ENCODE data around the gene COPA.

COPA gene

GRCh38 chr1:160361814-160362167 lies 18.7 kb upstream of the COPA start:
- TF ChIP-seq, protein P1, sequence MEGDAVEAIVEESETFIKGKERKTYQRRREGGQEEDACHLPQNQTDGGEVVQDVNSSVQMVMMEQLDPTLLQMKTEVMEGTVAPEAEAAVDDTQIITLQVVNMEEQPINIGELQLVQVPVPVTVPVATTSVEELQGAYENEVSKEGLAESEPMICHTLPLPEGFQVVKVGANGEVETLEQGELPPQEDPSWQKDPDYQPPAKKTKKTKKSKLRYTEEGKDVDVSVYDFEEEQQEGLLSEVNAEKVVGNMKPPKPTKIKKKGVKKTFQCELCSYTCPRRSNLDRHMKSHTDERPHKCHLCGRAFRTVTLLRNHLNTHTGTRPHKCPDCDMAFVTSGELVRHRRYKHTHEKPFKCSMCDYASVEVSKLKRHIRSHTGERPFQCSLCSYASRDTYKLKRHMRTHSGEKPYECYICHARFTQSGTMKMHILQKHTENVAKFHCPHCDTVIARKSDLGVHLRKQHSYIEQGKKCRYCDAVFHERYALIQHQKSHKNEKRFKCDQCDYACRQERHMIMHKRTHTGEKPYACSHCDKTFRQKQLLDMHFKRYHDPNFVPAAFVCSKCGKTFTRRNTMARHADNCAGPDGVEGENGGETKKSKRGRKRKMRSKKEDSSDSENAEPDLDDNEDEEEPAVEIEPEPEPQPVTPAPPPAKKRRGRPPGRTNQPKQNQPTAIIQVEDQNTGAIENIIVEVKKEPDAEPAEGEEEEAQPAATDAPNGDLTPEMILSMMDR (IDR thresholded peaks at IDR 0.05; ENCODE audit: low read length, missing control alignments) = no peak
- no peak for DNase-seq (ENCODE audit: low read depth)
- no peak overlapping the region for H3K4me3 ChIP-seq (replicated peaks; ENCODE audit: low read depth, low read length)

- DNase-seq (ENCODE audit: low read depth) = no peak
- TF ChIP-seq, protein P1 (IDR thresholded peaks at IDR 0.05; ENCODE audit: low read length, missing control alignments) = no peak
- H3K4me3 ChIP-seq (replicated peaks; ENCODE audit: low read depth, low read length) = no peak overlapping the region
Observed at GRCh38 chr1:160361199-160361598, 18.1 kb upstream of the COPA start.

- no peak for DNase-seq (ENCODE audit: low read depth)
- H3K4me3 ChIP-seq (replicated peaks; ENCODE audit: low read depth, low read length) = no peak overlapping the region
- TF ChIP-seq, protein P1 (IDR thresholded peaks at IDR 0.05; ENCODE audit: low read length, missing control alignments) = no peak
Observed at GRCh38 chr1:160360227-160360695, 17.2 kb upstream of the COPA start.

DNA sequence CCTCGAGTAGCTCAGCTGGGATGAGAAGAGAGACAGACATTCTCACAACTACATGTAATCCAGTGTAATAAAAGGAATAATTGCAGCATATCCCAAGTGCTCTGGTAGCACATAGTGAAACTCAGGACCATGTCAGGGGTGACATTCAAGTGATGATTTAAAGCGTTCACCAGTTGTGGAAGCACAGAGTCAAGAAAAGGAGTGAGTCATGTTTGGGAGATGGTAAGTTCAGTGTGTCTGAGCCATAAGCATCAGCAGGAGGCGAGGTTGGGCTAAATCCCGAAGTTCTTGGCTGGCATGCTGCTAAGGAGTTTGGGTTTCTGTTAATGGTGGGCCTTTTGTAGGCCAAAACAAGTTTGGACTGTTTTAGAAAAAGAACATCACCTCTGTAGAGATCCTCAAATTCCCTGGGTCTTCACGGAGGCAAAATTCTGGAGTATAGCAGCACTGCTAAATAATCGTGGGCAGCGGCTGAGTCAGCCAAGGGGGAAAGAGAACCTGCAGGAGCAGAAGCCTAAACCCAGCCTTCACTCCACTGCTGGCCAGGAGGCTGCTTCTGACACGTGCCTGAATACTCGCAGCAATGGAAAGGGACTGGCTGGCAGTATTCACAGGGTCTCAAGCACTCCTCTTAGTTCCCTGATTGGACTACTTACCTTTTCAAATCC lies 16.6 kb upstream of the COPA start:
- TF ChIP-seq, protein P1 (IDR thresholded peaks at IDR 0.05; ENCODE audit: low read length, missing control alignments) = no peak
- no peak overlapping the region for H3K4me3 ChIP-seq (replicated peaks; ENCODE audit: low read depth, low read length)
- DNase-seq (ENCODE audit: low read depth) = peak; percentile 8

DNA sequence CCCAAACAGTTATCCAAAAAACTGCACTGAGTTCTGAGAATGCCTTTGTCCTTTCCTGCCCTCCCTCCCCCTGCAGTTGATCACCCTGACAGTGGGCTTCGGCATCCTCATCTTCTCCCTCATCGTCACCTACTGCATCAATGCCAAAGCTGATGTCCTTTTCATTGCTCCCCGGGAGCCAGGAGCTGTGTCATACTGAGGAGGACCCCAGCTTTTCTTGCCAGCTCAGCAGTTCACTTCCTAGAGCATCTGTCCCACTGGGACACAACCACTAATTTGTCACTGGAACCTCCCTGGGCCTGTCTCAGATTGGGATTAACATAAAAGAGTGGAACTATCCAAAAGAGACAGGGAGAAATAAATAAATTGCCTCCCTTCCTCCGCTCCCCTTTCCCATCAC lies 15.0 kb upstream of the COPA start:
- no peak for DNase-seq (ENCODE audit: low read depth)
- TF ChIP-seq, protein P1 (IDR thresholded peaks at IDR 0.05; ENCODE audit: low read length, missing control alignments) = no peak
- no peak overlapping the region for H3K4me3 ChIP-seq (replicated peaks; ENCODE audit: low read depth, low read length)

GRCh38 chr1:160357286-160358002 lies 14.4 kb upstream of the COPA start:
- H3K4me3 ChIP-seq (replicated peaks; ENCODE audit: low read depth, low read length) = no peak overlapping the region
- TF ChIP-seq, protein P1 (IDR thresholded peaks at IDR 0.05; ENCODE audit: low read length, missing control alignments) = no peak
- DNase-seq (ENCODE audit: low read depth) = no peak
